Hepatic stellate cell (primary cell): ENCODE data around the gene DCANP1.

ENCODE experiments used
- DNase-seq: peaks from one replicate; pipeline ENCODE4 v3.0.0; 2011; ENCODE audit warnings: low spot score

DCANP1 gene

DNA sequence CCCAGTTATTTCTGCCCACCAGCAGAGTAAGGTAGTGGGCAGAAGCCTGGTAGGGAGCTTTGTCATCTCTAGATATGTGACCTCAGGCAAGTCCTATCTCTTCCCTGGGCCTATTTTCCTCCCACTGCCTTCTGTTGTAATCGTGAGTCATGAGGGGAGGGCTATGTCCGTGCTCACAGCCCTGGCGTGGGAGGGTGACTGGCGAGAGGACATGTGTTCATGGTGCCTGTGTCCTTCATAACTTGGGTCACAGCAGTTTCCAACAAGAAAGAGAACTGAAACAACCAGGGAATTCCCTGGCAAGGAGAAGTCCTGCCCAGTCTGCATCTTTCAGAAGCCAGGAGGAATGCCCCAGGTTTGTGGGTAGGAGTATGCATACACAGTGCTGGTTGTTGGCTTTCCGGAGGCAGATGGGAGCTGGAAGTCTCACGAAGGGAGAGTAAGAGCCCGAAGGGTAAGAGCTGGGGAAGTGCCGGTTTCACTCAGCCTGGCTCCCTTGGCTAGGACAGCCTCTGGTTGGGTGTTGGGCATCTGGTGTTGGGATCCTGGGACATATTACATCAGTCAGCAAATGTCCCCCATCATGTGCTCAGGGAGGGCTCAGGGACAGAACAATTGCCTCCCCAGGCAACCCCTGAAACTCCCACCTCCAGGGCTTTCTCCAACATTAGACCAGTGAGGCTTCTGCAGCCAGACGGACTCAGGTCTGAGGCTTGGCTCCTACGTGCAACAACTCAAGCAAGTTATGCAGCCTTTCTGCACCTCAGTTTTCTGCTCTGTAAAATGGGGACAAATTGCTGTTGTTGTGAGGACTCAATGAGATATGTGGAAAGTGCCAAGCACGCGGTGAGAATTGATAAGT lies 9.3 kb upstream of the DCANP1 start:
- peak; percentile 89 for DNase-seq

DNA sequence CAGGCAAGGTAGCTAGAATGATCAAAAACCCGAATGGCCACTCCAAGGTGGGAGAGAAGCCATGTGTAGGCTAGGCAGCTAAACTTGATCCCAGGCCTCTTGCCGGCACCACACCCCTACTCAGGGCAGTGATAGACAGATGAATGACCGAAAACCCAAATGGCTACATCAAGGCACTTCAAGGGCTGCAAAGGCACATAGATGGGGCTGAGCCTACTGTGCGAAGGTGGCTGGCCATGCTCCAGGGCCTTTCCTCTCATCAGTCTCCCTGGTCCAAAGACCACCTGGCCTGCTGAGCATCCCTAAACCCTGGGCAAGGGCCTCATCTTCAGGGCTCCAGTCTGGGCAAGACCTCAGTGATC lies 8.7 kb upstream of the DCANP1 start:
- no peak for DNase-seq

DNA sequence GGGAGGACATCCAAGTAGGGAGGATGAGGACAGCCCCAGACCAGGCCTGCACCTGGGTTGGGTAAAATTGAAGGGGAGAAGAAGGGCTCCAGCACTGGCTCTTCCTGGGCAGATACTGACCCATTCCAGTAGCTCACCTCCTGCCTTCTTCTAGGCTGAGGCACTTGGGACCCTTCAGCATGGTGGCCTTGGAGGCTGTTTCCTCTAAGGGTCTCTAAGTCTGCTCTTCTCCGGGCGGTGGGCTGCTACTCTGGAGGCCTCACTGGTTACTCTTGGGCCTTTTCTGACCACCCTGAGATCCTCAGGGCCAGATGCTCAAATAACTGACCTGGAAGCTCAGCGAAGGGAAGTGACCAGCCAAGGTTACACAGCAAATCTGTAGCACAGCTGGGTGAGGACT lies 7.8 kb upstream of the DCANP1 start:
- DNase-seq = no peak

DNA sequence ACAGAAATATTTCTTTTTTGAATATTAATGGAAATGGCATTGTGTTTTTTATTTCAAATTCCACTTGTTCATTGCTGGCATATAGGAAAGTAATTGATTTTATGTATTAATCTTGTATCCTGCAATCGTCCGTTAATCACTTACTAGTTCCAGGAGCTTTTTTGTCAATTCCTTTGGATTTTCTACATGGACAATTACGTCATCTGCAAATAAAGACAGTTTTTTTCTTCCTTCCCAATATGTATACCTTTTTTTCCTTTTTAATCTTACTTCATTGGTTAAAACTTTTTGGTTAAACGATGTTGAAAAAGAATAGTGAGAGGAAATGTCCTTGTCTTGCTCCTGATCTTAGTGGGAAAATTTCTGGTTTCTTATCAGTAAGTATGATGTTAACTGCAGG lies 6.5 kb upstream of the DCANP1 start:
- no peak for DNase-seq

GRCh38 chr5:135452321-135453030 lies 5.3 kb upstream of the DCANP1 start, which contains the start of gene TIFAB:
TSS of gene TIFAB (minus strand) at chr5:135452351. CDS start at chr5:135449939, 2,412 bp downstream.
- no peak for DNase-seq

- DNase-seq = no peak
These were observed 4.6 kb upstream of the DCANP1 start for GRCh38 chr5:135451581-135452320.

GRCh38 chr5:135450952-135451351 lies 3.8 kb upstream of the DCANP1 start:
- DNase-seq = no peak

GRCh38 chr5:135450336-135450735 lies 3.2 kb upstream of the DCANP1 start:
- no peak for DNase-seq

GRCh38 chr5:135449644-135450043 lies 2.5 kb upstream of the DCANP1 start:
- DNase-seq = no peak

GRCh38 chr5:135448791-135449507 lies 1.8 kb upstream of the DCANP1 start:
- DNase-seq = no peak

- no peak for DNase-seq
These were observed 1.1 kb upstream of the DCANP1 start for GRCh38 chr5:135448071-135448739.

DNA sequence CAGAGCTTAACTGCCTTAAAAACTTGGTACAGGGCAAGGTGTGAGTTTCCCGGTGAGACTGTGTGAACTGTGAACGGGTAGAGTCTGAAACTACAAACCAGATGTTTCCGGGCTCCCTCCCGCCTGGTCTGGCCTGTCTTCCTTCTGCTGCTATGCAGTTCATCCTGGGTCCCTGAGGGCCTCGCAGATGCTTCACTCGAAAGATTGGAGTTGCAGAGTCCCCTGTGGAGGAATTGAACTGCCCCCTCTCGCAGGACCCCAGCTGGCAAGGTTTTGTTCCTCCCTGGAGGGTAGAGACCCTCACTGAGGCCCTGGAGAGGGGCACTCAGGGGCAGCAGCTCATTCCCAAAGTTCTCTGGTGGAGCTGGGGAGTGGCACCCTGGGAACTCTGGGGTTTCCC lies 533 bp downstream of the DCANP1 start:
- DNase-seq = no peak

GRCh38 chr5:135446206-135446605 lies 942 bp downstream of the DCANP1 start:
- DNase-seq = no peak

DNA sequence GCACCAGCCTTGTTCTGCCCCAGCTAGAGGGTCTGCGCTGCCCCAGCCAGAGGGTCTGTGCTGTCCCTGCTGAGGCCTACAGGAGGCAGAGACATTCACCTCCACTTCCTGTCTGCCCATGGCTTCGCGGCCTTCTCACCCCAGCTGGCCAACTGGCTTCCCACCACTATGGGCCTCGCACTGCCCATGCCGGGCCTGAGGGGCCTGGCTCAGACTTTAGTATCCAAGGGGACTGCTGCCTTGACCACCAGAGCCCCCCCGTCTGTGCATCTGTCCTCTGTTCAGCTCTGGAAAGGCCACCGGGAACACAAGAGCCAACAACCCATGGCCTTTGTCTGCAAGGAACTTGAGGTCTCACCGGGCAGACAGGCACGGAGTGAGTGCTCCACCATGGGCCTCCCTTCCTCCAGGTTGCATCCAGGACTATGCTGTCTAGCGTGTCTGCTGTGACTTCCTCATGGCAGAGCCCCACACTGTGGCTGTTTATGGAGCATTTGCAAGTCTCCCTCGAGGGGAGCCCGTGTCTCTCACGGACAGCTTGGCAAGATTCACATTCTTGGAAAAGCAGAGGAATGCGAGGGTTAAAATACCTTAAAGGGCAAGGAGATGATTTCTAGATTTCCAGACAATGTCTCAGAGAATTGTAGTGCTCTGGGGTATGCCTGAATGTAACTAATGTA lies 1.7 kb downstream of the DCANP1 start:
- DNase-seq = no peak

DNA sequence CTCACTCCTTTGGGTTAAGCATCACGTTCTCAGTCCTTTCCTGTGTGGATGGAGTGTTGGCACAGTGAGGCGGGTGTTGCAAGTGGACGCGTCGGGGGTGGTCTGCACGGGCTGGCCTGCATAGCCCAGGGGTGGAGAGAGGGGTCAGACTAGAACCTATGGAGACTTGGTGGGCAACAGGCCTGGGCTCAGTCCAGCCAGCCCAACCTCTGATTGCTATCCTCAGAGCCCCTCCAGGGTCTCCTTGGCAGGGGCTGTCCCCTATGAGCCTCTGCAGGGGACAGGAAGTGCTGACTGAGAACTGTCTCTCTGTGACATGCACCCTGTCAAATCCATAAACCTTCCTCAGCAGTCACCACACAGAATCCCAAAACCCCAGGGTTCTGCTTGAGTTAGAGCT lies 2.3 kb downstream of the DCANP1 start:
- no peak for DNase-seq

DNA sequence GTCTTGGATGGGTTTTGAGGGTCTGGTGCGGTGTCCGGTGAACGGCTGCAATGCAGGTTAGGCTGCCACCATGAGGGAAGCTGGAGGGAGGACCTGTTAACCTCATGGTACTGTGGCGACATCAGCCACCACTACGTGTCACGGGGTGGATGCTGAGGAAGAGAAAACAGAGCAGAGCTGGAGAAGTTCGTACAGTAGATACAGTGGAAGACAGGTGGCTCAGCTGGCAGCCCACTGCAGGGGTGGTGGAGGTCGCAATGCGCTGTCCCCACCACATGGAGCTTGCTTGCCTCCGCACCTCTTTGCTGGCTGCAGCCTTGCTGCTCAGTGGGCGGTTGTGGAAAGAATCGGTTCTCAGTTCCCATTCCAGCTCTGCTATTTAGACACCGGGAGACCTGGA lies 2.8 kb downstream of the DCANP1 start:
- no peak for DNase-seq

GRCh38 chr5:135443161-135443960 lies 3.8 kb downstream of the DCANP1 start:
- DNase-seq = no peak

GRCh38 chr5:135442431-135443160 lies 4.6 kb downstream of the DCANP1 start:
- no peak for DNase-seq

DNA sequence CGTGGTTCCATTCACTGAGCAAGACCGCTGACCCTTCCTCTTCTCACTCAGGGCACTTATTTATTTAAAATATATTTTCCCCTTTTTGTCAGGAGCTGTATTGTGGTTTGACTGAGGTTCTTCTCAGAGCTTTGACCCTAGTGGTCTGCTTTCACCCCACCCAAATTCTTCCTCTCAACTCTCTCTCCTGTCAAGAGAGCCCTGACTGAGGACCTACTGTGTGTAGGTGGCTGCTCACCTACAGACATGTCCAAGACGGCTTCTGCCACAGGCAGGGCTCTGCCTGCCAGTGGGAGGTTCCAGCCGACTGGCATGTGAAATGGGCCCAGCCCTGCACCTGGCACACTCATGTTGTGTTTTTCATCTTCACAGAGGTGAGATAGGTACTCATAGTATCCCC lies 5.2 kb downstream of the DCANP1 start:
- DNase-seq = no peak
